HG02623 (cell line): ENCODE measurements around the gene ANKRD11.
"Not testable (repeated sequence)": the region's sequence is repeated elsewhere in the genome, so short reads cannot be mapped to it uniquely, and the experiment has no call there.

Experiments used
- ATAC-seq: cut with Tn5 transposase; IDR thresholded peaks from one replicate; pipeline ENCODE4 v1.9.1; 2021; ENCODE audit warnings: moderate library complexity; ENCODE audit not compliant: unreplicated experiment

The ANKRD11 gene

DNA sequence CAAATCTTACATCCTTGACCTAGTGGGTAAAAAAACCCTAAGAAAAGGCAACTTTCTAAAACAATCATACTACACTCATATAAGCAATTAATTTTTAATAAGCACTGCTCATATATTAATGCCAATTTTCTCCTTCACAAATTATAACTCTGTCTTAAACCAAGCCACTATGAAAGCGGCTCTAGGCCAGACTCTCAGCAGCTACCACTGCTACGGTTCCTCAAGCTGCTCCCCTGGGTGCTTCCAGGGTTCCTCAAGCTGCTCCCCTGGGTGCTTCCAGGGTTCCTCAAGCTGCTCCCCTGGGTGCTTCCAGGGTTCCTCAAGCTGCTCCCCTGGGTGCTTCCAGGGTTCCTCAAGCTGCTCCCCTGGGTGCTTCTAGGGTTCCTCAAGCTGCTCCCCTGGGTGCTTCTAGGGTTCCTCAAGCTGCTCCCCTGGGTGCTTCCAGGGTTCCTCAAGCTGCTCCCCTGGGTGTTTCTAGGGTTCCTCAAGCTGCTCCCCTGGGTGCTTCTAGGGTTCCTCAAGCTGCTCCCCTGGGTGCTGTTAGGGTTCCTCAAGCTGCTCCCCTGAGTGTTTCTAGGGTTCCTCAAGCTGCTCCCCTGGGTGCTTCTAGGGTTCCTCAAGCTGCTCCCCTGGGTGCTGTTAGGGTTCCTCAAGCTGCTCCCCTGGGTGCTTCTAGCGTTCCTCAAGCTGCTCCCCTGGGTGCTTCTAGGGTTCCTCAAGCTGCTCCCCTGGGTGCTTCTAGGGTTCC, 35.8 kb downstream of the ANKRD11 start:
- not testable (repeated sequence) for ATAC-seq

DNA sequence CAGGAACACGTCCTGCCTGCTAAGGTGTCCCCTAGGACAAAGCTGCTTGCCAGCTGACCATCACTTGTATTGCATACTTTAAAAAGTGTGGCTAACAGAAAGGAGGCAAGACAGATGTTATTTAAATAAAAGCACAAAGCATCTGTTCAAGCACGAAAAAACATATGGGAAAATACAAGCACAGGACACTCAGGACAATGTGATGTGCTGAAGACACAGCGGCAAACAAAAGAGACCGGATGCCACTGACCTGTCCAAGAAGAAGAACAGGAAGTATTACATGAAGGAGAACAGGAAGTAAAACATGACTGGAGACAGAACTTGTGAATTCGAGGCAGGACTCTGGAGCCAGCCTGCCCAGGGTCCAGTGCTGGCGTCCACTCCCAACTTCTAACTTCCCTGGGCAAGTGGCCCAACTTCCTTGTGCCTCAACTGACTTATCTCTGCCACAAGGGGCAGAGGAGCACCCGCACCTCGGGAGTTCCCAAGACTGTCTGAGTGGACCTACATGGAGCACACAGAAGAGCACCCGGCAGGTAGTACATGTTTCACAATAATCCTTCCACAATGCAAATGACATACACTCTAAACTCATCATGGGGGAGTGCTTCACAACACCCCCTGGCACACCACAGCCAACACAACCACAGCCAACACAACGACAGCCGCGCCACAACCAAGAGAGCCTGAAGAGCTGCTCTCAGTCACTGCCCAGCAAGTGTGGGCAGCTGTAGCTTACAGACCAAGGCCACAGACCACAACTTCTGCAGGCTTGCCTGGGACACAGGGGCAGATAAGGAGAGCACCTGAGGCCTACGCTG, 36.6 kb downstream of the ANKRD11 start:
- ATAC-seq: no peak

DNA sequence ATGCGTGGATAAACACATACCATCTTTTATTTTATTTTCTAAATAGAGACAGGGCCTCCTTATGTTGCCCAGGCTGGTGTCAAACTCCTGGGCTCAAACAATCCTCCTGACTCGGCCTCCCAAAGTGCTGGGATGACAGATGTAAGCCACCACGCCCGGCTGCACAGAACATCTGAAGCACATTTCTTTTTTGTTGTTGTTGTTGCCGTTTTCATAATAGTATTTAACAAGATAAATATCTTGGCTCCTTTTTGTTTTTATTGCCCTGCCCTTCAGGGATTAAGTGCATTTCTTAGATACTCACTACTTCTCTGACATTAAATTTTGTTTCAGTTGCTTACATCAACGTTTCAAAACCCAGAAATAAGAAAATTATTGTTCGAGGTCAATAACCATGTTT, 37.4 kb downstream of the ANKRD11 start:
- no peak for ATAC-seq

GRCh38 chr16:89452241-89452640, 38.1 kb downstream of the ANKRD11 start:
- no peak for ATAC-seq

DNA sequence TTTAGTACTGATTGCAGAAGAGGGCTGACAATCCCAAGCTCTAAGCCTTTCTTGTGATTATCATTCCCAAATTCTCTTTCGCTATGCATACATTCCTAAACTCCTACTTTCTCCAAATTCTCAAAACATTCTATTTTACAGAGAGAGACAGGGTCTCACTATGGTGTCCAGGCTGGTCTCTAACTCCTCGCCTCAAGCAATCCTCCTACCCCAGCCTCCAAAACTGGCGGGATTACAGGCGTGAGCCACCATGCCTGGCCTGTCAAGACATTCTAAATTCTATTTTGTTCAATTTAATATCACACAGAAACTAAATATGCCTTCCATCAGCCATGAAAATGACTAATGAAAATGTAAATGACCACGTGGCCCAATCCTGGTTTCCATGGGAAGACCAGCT, 39.8 kb downstream of the ANKRD11 start:
- ATAC-seq: no peak

DNA sequence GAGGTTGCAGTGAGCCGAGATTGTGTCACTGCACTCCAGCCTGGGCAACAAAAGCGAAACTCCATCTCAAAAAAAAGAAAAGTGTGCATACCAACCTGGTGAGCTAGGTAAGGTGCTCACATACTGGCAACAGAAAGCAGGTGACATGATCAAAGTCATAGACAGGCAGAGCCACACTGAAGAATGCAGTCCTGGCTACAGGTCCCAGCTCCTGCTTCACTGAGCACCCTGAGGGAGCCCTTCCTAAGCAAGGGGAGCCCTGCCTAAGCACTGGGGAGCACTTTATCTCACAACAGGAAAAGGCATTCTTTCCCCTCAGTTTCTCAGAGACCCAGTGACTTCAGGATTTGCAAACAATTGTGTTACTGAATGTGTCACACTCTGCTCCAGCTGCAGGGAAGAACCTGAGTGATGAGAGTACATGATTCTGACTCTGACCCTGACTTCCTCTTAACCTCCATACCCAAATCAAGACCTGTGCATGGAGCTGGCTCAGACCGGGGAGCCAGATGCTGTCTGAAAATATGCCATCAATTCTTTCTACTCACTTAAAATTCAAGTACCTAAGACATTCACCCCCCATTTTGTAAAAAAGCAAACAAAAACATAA, 40.5 kb downstream of the ANKRD11 start:
- no peak for ATAC-seq

GRCh38 chr16:89448656-89449055, 41.7 kb downstream of the ANKRD11 start:
- no peak for ATAC-seq

DNA sequence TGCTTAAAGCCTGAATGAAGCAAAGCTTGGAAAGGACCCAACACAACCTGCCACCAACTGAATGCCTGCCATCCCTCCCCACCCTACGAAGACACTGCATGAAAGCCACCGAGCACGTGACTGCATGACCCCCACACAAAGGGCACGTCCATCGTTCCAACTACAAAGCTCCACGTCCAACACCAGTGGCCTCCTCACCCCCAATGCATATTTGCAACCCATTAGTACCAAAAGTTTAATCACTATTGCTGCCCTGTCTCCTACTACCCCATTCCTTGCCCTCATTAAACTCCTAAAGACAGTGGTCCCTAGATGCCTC, 43.4 kb downstream of the ANKRD11 start:
- ATAC-seq: no peak

GRCh38 chr16:89446136-89446974, 44.0 kb downstream of the ANKRD11 start:
- ATAC-seq: no peak

DNA sequence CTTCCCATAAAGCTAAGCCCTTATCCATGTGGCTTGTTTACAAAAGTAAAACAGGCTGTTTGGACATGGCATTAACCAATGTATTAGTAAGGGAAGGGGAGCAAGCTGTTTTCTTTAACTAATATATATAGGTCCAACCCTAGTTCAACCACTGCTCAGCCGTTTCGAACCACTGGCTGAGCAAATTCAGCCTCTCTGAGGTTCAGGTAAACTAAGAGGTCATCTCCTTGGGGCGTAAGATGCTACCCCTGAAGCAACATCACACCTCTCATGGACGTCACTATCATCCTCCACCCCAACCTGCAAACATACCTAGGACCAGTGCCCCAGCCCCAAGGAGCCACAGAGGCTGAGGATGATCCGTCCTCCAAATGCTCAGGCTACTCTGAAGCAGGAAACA, 45.2 kb downstream of the ANKRD11 start:
- no peak for ATAC-seq

DNA sequence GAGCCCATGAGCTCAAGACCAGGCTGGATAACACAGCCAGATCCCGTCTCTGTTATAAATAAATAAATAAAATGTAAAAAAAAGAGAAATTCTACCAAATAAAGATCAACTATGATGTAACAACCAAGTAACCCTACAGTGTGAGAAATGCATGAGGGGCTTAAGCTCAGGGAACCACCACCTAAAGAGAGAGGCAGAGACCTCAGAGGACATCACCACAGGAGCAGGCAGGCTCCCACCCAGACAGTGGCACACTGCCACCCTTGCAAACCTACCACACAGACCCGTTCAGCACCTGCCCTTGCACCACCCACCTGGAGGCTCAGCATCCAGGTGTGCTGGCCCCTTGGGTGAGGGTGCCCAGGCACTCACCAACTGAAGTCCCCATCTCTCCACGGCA, 45.6 kb downstream of the ANKRD11 start:
- ATAC-seq: no peak

- no peak for ATAC-seq
Observed at GRCh38 chr16:89444151-89444723, 46.1 kb downstream of the ANKRD11 start.

DNA sequence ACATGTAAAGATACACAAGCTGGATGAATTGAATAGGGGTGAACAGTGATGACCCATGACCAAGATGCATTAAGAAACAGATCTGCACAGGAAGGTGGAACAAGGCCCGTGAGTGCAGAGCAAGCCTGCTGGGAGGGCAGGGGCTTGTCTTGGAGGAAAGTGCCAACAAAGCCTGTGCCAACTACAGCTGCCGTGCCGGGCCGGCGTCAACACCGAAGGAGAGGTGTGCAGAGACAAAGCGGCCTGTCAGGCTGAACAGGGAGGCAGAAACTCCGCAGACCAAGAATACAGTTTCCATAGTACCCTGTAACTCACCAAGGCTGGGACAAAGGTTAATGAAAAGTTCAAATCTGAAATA, 46.7 kb downstream of the ANKRD11 start:
- no peak for ATAC-seq

GRCh38 chr16:89442990-89443726, 47.2 kb downstream of the ANKRD11 start:
- no peak for ATAC-seq

DNA sequence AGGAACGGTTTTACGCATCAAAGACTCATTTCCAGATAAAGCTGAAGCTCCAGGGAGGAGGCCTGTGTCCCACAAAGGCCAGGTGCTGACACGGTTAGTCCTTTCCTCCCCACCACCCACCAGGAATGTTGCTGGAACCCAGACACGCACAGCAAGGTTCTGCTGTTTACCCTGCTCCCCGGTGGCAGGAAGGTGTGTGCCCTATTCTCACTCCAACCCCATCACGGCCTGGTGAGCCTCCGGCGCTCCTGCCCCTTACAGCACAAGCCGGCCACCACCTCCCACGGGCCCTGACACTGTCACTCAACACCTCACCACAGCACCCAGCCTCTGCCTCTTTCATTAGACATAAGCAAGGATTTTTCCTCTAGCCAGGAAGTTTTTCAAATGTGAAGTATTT, 47.8 kb downstream of the ANKRD11 start:
- no peak for ATAC-seq

- ATAC-seq: no peak
Observed at GRCh38 chr16:89439659-89440058, 50.7 kb downstream of the ANKRD11 start.

- ATAC-seq: no peak
Observed at GRCh38 chr16:89437991-89438390, 52.4 kb downstream of the ANKRD11 start.

- ATAC-seq: no peak
Observed at GRCh38 chr16:89437251-89437987, 52.9 kb downstream of the ANKRD11 start.

DNA sequence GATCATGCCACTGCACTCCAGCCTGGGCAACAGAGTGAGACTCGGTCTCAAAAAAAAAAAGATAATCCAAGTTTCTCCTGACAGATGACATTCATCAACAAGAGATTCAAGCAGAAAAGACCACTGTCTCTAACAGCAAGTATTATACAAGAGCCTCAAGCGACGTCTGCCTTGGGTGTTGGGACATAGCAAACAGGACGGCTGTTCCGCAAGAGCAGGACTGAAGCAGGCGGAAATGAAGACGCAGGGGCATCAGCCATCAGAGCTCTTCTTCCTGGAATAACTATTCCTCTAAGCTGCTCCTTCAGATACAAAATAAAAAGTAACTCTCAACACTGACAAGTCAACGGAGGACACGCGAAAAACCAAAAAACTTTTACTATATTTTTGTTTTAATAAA, 54.0 kb downstream of the ANKRD11 start:
- ATAC-seq: no peak

DNA sequence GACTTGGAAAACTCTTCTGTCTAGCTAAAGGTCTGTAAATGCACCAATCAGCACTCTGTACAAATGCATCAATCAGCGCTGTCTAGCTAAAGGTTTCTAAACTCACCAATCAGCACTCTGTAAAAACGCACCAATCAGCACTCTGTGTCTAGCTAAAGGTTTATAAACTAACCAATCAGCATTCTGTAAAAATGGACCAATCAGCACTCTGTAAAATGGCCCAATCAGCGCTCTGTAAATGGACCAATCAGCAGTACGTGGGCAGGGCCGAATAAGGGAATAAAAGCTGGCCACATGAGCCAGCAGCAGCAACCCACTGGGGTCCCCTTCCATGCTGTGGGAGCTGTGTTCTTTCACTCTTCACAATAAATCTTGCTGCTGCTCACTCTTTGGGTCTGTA, 55.3 kb downstream of the ANKRD11 start:
- ATAC-seq: not testable (repeated sequence)
